Measurements from ENCODE around the gene REV3L.

- TF ChIP-seq CTCF (IDR thresholded peaks at IDR 0.05) (no peak), POLR2AphosphoS5 (IDR thresholded peaks at IDR 0.05) (no peak), POLR2A (IDR thresholded peaks at IDR 0.05) (no peak), EP300 (IDR thresholded peaks at IDR 0.05) (no peak)
These were observed 9.5 kb upstream of the REV3L start for GRCh38 chr6:111492499-111492898.
